Suprapubic skin (tissue), 4 donors: Measurements from ENCODE around the gene EGLN1.

Source experiments
- POLR2A ChIP-seq, 2 donors: fragments of 450-650 bp; IDR thresholded peaks; one replicate each; pipeline ENCODE4 v1.6.1; 2017; ENCODE audit warnings: antibody characterized with exemption in 2 of 2, mild to moderate bottlenecking in 2 of 2, moderate library complexity in 2 of 2
- POLR2AphosphoS5 ChIP-seq, 3 donors: sonication (generic); formaldehyde crosslinking; IDR thresholded peaks; one replicate each; pipeline ENCODE4 v1.6.1; 2017; ENCODE audit warnings: antibody characterized with exemption in 3 of 3
- TF ChIP-seq, protein P1 (sequence below), 2 donors: fragments of 200-600 bp in 1 of 2; fragments of 450-650 bp in 1 of 2; sonication (generic) in 1 of 2; IDR thresholded peaks; one replicate each; pipeline ENCODE4 v1.5.1; 2016 to 2019; ENCODE audit warnings: antibody characterized with exemption in 2 of 2, mild to moderate bottlenecking in 1 of 2, moderate library complexity in 1 of 2

DNA sequence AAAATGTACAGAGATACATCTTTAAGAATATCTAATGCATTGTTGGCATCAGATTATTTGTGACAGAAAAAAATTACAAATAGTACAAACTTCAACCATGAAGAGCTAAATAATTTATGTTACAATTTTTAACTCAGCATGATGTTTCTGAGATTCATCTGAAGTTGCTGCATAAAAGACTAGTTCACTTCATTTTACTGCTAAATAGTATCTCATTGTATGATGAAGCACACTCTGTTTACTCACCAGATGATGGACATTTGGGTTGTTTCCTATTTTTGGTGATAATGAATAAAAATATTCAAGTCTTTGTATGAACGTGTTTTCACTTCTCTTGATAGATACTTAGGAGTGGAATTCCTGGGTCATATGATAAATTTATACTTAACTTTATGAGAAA lies 20.6 kb downstream of the EGLN1 start:
- TF ChIP-seq, protein P1, sequence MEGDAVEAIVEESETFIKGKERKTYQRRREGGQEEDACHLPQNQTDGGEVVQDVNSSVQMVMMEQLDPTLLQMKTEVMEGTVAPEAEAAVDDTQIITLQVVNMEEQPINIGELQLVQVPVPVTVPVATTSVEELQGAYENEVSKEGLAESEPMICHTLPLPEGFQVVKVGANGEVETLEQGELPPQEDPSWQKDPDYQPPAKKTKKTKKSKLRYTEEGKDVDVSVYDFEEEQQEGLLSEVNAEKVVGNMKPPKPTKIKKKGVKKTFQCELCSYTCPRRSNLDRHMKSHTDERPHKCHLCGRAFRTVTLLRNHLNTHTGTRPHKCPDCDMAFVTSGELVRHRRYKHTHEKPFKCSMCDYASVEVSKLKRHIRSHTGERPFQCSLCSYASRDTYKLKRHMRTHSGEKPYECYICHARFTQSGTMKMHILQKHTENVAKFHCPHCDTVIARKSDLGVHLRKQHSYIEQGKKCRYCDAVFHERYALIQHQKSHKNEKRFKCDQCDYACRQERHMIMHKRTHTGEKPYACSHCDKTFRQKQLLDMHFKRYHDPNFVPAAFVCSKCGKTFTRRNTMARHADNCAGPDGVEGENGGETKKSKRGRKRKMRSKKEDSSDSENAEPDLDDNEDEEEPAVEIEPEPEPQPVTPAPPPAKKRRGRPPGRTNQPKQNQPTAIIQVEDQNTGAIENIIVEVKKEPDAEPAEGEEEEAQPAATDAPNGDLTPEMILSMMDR (IDR thresholded peaks at IDR 0.05) = no peak
- no peak for TF ChIP-seq POLR2A (IDR thresholded peaks at IDR 0.05)
- TF ChIP-seq POLR2AphosphoS5 (IDR thresholded peaks at IDR 0.05) = no peak
